H1 (cell line): ENCODE results near the gene TIMP4. TPM values are rescaled to one million over a fixed set of nuclear protein-coding genes. Genes with fewer than 3 reads are reported as not detected.

ENCODE experiments used
- EZH2 ChIP-seq: fragments of 200-600 bp; sonication (generic); IDR thresholded peaks from 2 replicates; pipeline ENCODE4 v1.7.1; 2012; ENCODE audit warnings: low read depth, mild to moderate bottlenecking, moderate library complexity, low read length, inconsistent platforms; ENCODE audit not compliant: severe bottlenecking
- NRF1 ChIP-seq: IDR thresholded peaks from 2 replicates; pipeline ENCODE4 v1.6.1; 2011; ENCODE audit warnings: mild to moderate bottlenecking, low read depth, low read length, improper control_type of control experiment
- POLR2AphosphoS5 ChIP-seq: IDR thresholded peaks from 2 replicates; pipeline ENCODE4 v1.6.1; 2011; ENCODE audit warnings: low read depth, low read length
- SP2 ChIP-seq: IDR thresholded peaks from 2 replicates; pipeline ENCODE4 v1.6.1; 2012; ENCODE audit warnings: mild to moderate bottlenecking, low read length, inconsistent platforms
- TEAD4 ChIP-seq: IDR thresholded peaks from 2 replicates; pipeline ENCODE4 v1.6.1; 2012; ENCODE audit warnings: low read depth, low read length, inconsistent platforms, mixed read lengths
- polyA plus RNA-seq, 7 experiments: library from polyadenylated mRNA; depleted of rRNA in 3 of 7; stranded (reverse) in 5 of 7; unstranded in 2 of 7; fragments of >200 nt in 5 of 7; fragments of 200-250 nt in 2 of 7; gene quantifications; 1 replicate in 5 of 7; 2 replicates in 1 of 7; 4 replicates in 1 of 7; pipeline versions ENCODE4 v1.2.1 to v1.2.3, GENCODE V29; 2011 to 2013; ENCODE audit warnings: missing spikeins in 2 of 7, mixed read lengths in 2 of 7
- total RNA-seq: library from RNA; stranded (reverse); fragmentation: NEBNext Ultra II Directional; extraction: Animal tissue kit (Norgen Biotek cat#: 25700); gene quantifications from 2 replicates; pipeline ENCODE4 v1.2.1, GENCODE V29; 2021

TIMP4 gene
- total and polyA plus RNA-seq, 2 of the 8 experiments (the other 6 are each of a cell fraction or from before 2014, with no cell fraction given): 5.1 to 8.7 TPM

- TF ChIP-seq NRF1 (no peak), SP2 (no peak), POLR2AphosphoS5 (no peak), EZH2 (no peak), TEAD4 (no peak)
Measured at GRCh38 chr3:12191559-12191958, 32.8 kb upstream of the TIMP4 start (continued).
